ENCODE data around the gene VSIG8.
"Not testable (repeated sequence)": the region's sequence is repeated elsewhere in the genome, so short reads cannot be mapped to it uniquely, and the experiment has no call there.

Gene VSIG8

GRCh38 chr1:159862557-159862956 lies at the start of gene VSIG8:
Gene VSIG8, minus strand, starts transcription at chr1:159862657. Its CDS starts 136 bp downstream, at chr1:159862521.
- H3K4me3 ChIP-seq (ENCODE audit: low read depth, low read length): no peak within 1 kb of the TSS
- no peak for TF ChIP-seq CTCF (conservative IDR thresholded peaks at IDR 0.05; ENCODE audit: low read depth, low read length)
- no peak for DNase-seq (ENCODE audit: low read depth)

- DNase-seq (ENCODE audit: low read depth): no peak
- no peak overlapping the region for H3K4me3 ChIP-seq (ENCODE audit: low read depth, low read length)
- no peak for TF ChIP-seq CTCF (conservative IDR thresholded peaks at IDR 0.05; ENCODE audit: low read depth, low read length)
Observed at GRCh38 chr1:159911326-159912070, 49.0 kb upstream of the VSIG8 start.

GRCh38 chr1:159908031-159908940 lies 45.8 kb upstream of the VSIG8 start:
- DNase-seq (ENCODE audit: low read depth): no peak
- no peak overlapping the region for H3K4me3 ChIP-seq (ENCODE audit: low read depth, low read length)
- TF ChIP-seq CTCF (conservative IDR thresholded peaks at IDR 0.05; ENCODE audit: low read depth, low read length): no peak

- no peak for DNase-seq (ENCODE audit: low read depth)
Observed at GRCh38 chr1:159906960-159907359, 44.5 kb upstream of the VSIG8 start.

GRCh38 chr1:159904036-159904435 lies 41.6 kb upstream of the VSIG8 start:
- H3K4me3 ChIP-seq (ENCODE audit: low read depth, low read length); DNase-seq (ENCODE audit: low read depth): not testable (repeated sequence)

More at GRCh38 chr1:159906960-159907359, 44.5 kb upstream of the VSIG8 start:
- no peak overlapping the region for H3K4me3 ChIP-seq (ENCODE audit: low read depth, low read length)
- no peak for TF ChIP-seq CTCF (conservative IDR thresholded peaks at IDR 0.05; ENCODE audit: low read depth, low read length)

GRCh38 chr1:159902541-159902940 lies 40.1 kb upstream of the VSIG8 start:
- DNase-seq (ENCODE audit: low read depth): no peak
- H3K4me3 ChIP-seq (ENCODE audit: low read depth, low read length): no peak overlapping the region
- no peak for TF ChIP-seq CTCF (conservative IDR thresholded peaks at IDR 0.05; ENCODE audit: low read depth, low read length)

- DNase-seq (ENCODE audit: low read depth): no peak
- no peak overlapping the region for H3K4me3 ChIP-seq (ENCODE audit: low read depth, low read length)
- no peak for TF ChIP-seq CTCF (conservative IDR thresholded peaks at IDR 0.05; ENCODE audit: low read depth, low read length)
Observed at GRCh38 chr1:159900755-159901360, 38.4 kb upstream of the VSIG8 start.
